Skeletal muscle satellite cell (primary cell): Measurements from ENCODE around the gene E2F1.

ENCODE experiments used
- H3K27me3 ChIP-seq: 2 replicates; pipeline ENCODE4 v1.7.0; 2013; ENCODE audit warnings: low read length; ENCODE audit not compliant: control insufficient read depth, insufficient read depth
- H3K36me3 ChIP-seq: 2 replicates; pipeline ENCODE4 v1.7.0; 2013; ENCODE audit warnings: mild to moderate bottlenecking, control low read depth, low read length; ENCODE audit not compliant: insufficient read depth
- H3K4me1 ChIP-seq: 2 replicates; pipeline ENCODE4 v1.7.0; 2013; ENCODE audit warnings: low read length; ENCODE audit not compliant: control insufficient read depth, insufficient read depth
- H3K4me2 ChIP-seq: 2 replicates; pipeline ENCODE4 v1.7.0; 2013; ENCODE audit warnings: mild to moderate bottlenecking, low read length
- H3K4me3 ChIP-seq: 2 replicates; pipeline ENCODE4 v1.7.0; 2013; ENCODE audit warnings: low read length
- H3K9ac ChIP-seq: 2 replicates; pipeline ENCODE4 v1.7.0; 2013; ENCODE audit warnings: mild to moderate bottlenecking, low read depth, low read length, moderate library complexity
- H3K9me3 ChIP-seq: replicated peaks from 2 replicates; pipeline ENCODE4 v1.7.0; 2013; ENCODE audit warnings: mild to moderate bottlenecking, control low read depth, low read length

Gene E2F1

DNA sequence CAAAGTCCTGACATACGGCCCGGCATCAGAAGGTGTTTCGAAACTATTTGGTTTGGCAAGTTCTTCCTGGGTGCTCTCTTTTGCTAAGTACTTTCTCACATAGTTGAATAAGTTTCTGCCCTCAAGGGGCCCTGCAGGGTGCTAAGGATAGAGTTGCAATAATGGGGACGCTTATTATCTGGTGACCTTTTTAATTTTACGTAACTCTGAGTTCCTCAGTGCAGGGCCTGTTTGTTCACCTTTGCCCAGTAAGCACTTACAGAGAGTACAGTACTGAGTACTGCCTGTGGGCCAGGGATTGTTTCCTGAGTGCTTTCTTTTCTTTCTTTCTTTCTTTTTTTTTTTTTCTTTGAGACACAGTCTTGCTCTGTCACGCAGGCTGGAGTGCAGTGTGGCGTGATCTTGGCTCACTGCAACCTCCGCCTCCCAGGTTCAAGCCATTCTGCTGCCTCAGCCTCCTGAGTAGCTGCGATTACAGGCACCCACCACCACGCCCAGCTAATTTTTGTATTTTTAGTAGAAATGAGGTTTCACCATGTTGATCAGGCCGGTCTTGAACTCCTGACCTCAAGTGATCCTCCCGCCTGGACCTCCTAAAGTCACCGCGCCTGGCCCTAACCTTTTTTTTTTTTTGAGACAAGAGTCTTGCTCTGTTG is 38.4 kb upstream of the E2F1 start:
- H3K9me3 ChIP-seq, result no peaks in the 10 kb centered on the region
- no peak overlapping the region for H3K4me2 ChIP-seq
- H3K9ac ChIP-seq, result no peak overlapping the region
- peaks cover 2% of the 10 kb centered on the region for H3K4me1 ChIP-seq
- no peaks in the 10 kb centered on the region for H3K36me3 ChIP-seq
- H3K27me3 ChIP-seq, result peaks cover 4% of the 10 kb centered on the region
- no peak overlapping the region for H3K4me3 ChIP-seq

- no peaks in the 10 kb centered on the region for H3K36me3 ChIP-seq
- no peak overlapping the region for H3K4me3 ChIP-seq
- peaks cover 7% of the 10 kb centered on the region for H3K4me1 ChIP-seq
- no peak overlapping the region for H3K9ac ChIP-seq
- no peaks in the 10 kb centered on the region for H3K27me3 ChIP-seq
- H3K9me3 ChIP-seq, result no peaks in the 10 kb centered on the region
- no peak overlapping the region for H3K4me2 ChIP-seq
Observed at GRCh38 chr20:33721391-33722140, 35.4 kb upstream of the E2F1 start.

- peak within 1 kb of the TSS; percentile 75 for H3K4me3 ChIP-seq
- peaks cover 7% of the 10 kb centered on the region for H3K4me1 ChIP-seq
- H3K4me2 ChIP-seq, result peak within 1 kb of the TSS; percentile 80
- H3K36me3 ChIP-seq, result no peaks in the 10 kb centered on the region
- H3K9ac ChIP-seq, result peak within 1 kb of the TSS; percentile 66
- H3K27me3 ChIP-seq, result no peaks in the 10 kb centered on the region
- H3K9me3 ChIP-seq, result no peaks in the 10 kb centered on the region
Observed at GRCh38 chr20:33719989-33720709, 34.0 kb upstream of the E2F1 start, which contains the start of gene PXMP4. PXMP4 (minus strand) TSS chr20:33720310; CDS start chr20:33720207, 103 bp downstream.

GRCh38 chr20:33719277-33719988 is 33.2 kb upstream of the E2F1 start:
- Histone ChIP-seq H3K9ac (peak overlapping the region; percentile 66), H3K4me3 (peak overlapping the region; percentile 75), H3K27me3 (no peaks in the 10 kb centered on the region), H3K4me1 (peaks cover 7% of the 10 kb centered on the region), H3K36me3 (no peaks in the 10 kb centered on the region), H3K9me3 (no peaks in the 10 kb centered on the region), H3K4me2 (peak overlapping the region; percentile 80)

DNA sequence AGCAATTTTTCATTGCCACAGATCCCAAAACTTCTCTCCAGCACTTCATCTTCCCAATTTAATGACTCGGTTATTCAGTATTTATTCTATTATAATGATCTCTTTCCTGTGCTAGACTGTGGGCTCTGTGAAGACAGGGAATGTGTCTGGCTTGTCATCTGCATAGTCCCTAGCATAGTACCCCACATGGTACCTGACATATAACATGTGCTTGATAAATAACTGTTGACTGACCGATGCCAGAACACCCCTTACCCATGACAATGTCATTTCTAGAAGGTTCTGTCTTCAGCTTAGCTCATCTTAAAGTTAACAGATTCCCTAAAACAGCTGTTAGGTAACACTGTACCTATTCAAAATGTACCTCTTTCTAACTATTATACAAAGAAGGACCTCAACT is 30.3 kb upstream of the E2F1 start:
- H3K9me3 ChIP-seq, result no peaks in the 10 kb centered on the region

DNA sequence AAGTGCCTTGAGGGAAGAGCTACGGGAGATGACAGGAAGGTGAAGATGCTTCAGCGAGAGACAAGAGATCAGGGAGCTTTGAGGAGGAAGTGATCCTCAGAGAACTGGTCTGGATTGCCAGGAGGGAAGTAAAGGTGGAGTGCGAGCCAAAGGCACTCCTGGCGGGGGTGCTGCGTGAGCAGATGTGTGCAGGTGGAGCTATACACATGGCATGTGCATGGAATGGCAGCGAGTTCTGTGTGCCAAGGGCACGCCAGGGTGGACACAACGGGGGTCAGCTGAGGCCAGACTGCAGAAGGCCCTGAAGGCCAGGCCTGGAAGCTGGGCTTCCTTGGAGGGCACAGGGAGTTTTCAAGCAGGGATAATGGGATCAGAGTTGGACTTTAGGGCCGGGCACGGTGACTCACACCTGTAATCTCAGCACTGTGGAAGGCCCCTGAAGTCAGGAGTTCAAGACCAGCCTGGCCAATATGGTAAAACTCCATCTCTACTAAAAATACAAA is 27.7 kb upstream of the E2F1 start:
- Histone ChIP-seq H3K4me3 (no peak overlapping the region), H3K27me3 (no peaks in the 10 kb centered on the region), H3K36me3 (peaks cover 7% of the 10 kb centered on the region), H3K4me1 (no peaks in the 10 kb centered on the region), H3K9me3 (no peaks in the 10 kb centered on the region), H3K4me2 (no peak overlapping the region), H3K9ac (no peak overlapping the region)

More for the DNA sequence above, 30.3 kb upstream of the E2F1 start:
- H3K4me3 ChIP-seq, result no peak overlapping the region
- H3K9ac ChIP-seq, result no peak overlapping the region
- no peak overlapping the region for H3K4me2 ChIP-seq
- H3K4me1 ChIP-seq, result peaks cover 7% of the 10 kb centered on the region
- no peaks in the 10 kb centered on the region for H3K27me3 ChIP-seq
- no peaks in the 10 kb centered on the region for H3K36me3 ChIP-seq

DNA sequence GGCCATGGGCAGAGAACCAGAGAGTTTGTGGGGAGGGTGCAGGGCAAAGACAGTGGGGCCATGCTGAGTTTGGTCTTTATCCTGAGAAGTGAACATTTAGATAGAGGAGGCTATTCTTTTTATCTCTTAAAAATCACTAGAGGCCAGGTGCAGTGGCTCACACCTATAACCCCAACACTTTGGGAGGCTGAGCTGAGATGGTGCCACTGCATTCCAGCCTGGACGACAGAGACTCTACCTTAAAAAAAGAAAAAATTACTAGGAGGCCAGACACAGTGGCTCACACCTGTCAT is 25.2 kb upstream of the E2F1 start:
- Histone ChIP-seq H3K9me3 (no peaks in the 10 kb centered on the region), H3K9ac (no peak overlapping the region), H3K4me3 (no peak overlapping the region), H3K4me1 (no peaks in the 10 kb centered on the region), H3K36me3 (peaks cover 10% of the 10 kb centered on the region), H3K27me3 (no peaks in the 10 kb centered on the region), H3K4me2 (no peak overlapping the region)

DNA sequence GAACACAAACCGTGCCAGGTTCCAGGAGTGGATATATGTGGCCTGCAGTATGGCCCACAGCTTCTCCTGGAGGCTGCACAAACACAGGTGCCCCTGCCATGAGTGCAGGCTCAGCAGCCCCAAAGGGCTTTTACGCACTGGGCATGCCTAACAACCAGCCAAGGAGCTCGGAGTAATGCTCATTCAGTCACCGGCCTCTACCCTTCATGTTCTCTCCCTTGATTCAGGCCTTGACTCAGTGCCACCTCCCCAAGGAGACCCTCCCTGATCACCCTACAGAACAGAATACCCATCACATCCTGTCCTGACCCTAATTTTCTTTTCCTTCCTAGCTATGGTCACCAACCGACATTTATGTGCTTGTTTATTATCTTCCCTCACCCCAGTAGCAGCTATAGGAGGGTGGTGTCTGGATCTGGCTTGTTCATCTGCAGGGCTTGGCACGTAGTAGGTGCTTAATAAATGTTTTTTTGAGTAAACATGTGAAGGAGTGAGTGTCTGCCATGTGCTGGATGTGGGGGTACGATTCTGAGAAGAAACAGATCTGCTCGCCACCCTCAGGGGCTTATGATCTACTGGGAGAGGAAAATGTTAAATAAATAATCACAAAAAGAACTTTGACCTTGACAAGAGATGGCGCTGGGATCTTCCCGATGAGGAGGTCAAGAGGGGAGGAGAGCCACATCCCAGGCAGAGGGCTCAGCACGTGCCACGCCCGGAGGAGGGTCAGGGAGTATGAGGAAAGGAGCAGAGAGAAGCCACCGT is 24.7 kb upstream of the E2F1 start:
- Histone ChIP-seq H3K4me3 (no peak overlapping the region), H3K9ac (no peak overlapping the region), H3K27me3 (no peaks in the 10 kb centered on the region), H3K4me1 (no peaks in the 10 kb centered on the region), H3K9me3 (no peaks in the 10 kb centered on the region), H3K4me2 (no peak overlapping the region), H3K36me3 (peaks cover 10% of the 10 kb centered on the region)

GRCh38 chr20:33709905-33710541 is 23.8 kb upstream of the E2F1 start:
- H3K27me3 ChIP-seq, result no peaks in the 10 kb centered on the region
- H3K9me3 ChIP-seq, result no peaks in the 10 kb centered on the region
- no peak overlapping the region for H3K4me3 ChIP-seq
- peaks cover 10% of the 10 kb centered on the region for H3K36me3 ChIP-seq
- H3K9ac ChIP-seq, result no peak overlapping the region
- H3K4me1 ChIP-seq, result no peaks in the 10 kb centered on the region
- no peak overlapping the region for H3K4me2 ChIP-seq

- no peaks in the 10 kb centered on the region for H3K9me3 ChIP-seq
- H3K4me2 ChIP-seq, result no peak overlapping the region
- H3K36me3 ChIP-seq, result peaks cover 10% of the 10 kb centered on the region
- no peaks in the 10 kb centered on the region for H3K27me3 ChIP-seq
- no peaks in the 10 kb centered on the region for H3K4me1 ChIP-seq
- no peak overlapping the region for H3K4me3 ChIP-seq
- no peak overlapping the region for H3K9ac ChIP-seq
Observed at GRCh38 chr20:33709398-33709797, 23.2 kb upstream of the E2F1 start.
